Dendritic cell treated with granulocyte-macrophage colony-stimulating factor and Interleukin-4, amounts not matched to agents 40 ng/mL and 50 ng/mL, for 4 days (primary cell): ENCODE data around the gene ZNF225.
"Not testable (repeated sequence)": the region's sequence is repeated elsewhere in the genome, so short reads cannot be mapped to it uniquely, and the experiment has no call there.

ENCODE experiments used
- H3K27ac Mint-ChIP-seq: one replicate; pipeline ENCODE4 v1.8.0; 2022; ENCODE audit warnings: mild to moderate bottlenecking, mixed read lengths
- H3K27me3 Mint-ChIP-seq: one replicate; pipeline ENCODE4 v1.8.0; 2022; ENCODE audit warnings: mild to moderate bottlenecking, mixed read lengths
- H3K36me3 Mint-ChIP-seq: one replicate; pipeline ENCODE4 v1.8.0; 2022; ENCODE audit warnings: low read depth, mixed read lengths
- H3K4me1 Mint-ChIP-seq: one replicate; pipeline ENCODE4 v1.8.0; 2022; ENCODE audit warnings: low read depth, mixed read lengths
- H3K4me3 Mint-ChIP-seq: one replicate; pipeline ENCODE4 v1.8.0; 2022; ENCODE audit warnings: mild to moderate bottlenecking, moderate library complexity, mixed read lengths
- H3K9me3 Mint-ChIP-seq: one replicate; pipeline ENCODE4 v1.8.0; 2022; ENCODE audit warnings: mixed read lengths
- intact Hi-C: fragments of 100-400 bp; cut with micrococcal nuclease; formaldehyde crosslinking; loops from one replicate; pipeline ENCODE4 v1.15.0; 2022

Gene ZNF225

DNA sequence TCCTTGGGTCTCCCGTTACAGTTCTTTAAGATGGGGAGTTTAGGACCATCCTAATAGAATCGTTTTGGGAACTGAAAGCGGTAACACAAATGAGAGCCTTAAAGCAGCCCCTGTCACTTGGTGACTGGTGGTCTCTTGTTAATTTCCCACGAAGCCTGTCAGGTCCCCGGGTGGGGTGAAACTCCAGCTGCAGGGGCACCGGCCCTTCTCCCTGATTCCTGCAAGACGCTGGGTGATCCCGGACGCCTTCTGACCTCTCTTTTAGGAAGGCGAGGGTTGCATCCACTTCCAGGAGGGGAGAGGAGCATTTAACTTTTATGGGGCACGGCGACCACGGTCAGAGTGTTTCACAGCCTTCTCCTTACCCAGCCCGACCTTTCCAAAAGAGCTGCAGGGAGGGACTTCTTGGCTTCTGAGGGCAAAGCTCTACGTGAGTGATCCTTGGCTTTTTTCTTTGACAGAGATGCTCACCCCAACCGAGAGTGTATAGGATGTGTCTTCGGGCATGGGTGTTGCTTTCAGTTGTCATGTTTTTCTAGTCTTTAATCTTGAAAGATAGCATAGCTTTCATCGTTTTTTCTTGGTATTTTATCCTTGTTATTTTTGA lies 688 bp downstream of the ZNF225 start:
- Mint-ChIP-seq H3K9me3 (peaks cover 35% of the 10 kb centered on the region), H3K27me3 (peaks cover 3% of the 10 kb centered on the region), H3K4me1 (peaks cover 22% of the 10 kb centered on the region), H3K4me3 (peak overlapping the region; percentile 95), H3K36me3 (peaks cover 26% of the 10 kb centered on the region), H3K27ac (peak overlapping the region; percentile 95)
- intact Hi-C loops, result loop anchor here (1.0 to 2.0 kb wide), 8 partner anchors 20 to 191 kb away; partner anchors contain the start of genes ZNF155, ZNF224, ZNF230 and ZNF234

DNA sequence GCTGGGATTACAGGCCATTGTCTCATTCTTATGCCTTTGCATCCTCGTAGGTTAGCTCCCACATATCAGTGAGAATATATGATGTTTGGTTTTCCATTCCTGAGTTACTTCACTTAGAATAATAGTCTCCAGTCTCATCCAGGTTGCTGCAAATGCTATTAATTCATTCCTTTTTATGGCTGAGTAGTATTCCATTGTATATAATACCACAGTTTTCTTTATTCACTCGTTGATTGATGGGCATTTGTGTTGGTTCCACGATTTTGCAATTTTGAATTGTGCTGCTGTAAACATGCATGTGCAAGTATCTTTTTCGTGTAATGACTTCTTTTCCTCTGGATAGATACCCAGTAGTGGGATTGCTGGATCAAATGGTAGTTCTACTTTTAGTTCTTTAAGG lies 8.0 kb downstream of the ZNF225 start:
- H3K4me3 Mint-ChIP-seq, H3K27ac Mint-ChIP-seq, H3K4me1 Mint-ChIP-seq, H3K36me3 Mint-ChIP-seq, intact Hi-C loops, H3K27me3 Mint-ChIP-seq: not testable (repeated sequence)
- H3K9me3 Mint-ChIP-seq, result peaks cover 12% of the 10 kb centered on the region

DNA sequence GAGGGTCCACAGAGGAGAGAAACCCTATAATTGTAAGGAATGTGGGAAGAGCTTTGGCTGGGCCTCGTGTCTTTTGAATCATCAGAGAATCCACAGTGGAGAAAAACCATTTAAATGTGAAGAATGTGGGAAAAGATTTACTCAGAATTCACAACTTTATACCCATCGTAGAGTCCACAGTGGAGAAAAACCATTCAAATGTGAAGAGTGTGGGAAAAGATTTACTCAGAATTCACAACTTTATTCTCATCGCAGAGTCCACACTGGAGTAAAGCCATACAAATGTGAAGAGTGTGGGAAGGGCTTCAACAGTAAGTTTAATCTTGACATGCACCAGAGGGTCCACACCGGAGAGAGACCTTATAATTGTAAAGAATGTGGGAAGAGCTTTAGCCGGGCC lies 18.8 kb downstream of the ZNF225 start:
- Mint-ChIP-seq H3K4me3 (no peak overlapping the region), H3K9me3 (peaks cover 17% of the 10 kb centered on the region), H3K27me3 (no peaks in the 10 kb centered on the region), H3K4me1 (no peaks in the 10 kb centered on the region), H3K27ac (no peak overlapping the region), H3K36me3 (no peaks in the 10 kb centered on the region)
- intact Hi-C loops, result no loop called here

DNA sequence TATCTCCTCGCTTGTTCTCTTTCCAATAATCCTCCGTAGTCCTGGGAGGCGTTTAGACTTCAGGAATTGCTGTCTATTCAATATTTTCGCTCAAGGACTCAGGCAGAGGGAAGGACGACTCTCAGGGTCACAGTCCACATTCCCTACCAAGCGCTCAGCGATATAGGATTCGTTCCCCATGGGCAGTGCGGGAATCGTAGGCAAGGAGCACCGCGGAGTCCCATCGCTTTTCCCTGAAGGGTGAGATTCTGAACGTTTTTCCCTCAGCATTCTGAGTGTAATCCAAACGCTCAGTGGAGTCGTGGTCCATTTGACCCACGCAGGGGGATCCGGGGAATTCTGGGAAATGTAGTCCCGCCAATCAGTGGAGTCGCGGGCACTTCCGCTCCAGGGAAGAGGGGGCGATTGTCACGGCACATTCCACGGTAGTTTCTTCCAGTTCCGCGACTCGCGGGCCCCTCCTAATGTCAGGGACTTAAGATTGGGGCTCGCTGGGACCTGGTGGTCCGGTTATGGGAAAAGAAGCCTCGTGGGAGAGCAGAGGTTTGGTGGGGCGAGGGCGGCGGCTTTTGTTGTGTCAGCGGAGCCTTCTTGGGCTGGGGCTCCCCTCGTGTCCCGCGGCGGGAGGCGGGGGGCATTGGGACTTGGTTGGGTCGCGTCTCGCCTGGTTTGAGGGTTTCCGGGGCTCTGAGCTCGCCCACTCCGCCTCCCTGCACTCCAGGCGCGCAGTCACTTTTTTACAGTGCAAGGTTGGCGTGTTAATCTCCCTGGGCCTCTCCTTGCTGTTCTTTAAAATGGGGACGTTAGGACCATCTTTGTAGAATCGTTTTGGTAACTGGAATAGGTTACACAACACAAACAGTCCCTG lies 28.2 kb downstream of the ZNF225 start, which contains the start of gene ZNF234:
ZNF234 (plus strand) TSS at position 364 of the 868 bp plus-strand sequence. CDS start 3,079 bp downstream, outside the sequence.
- Mint-ChIP-seq H3K9me3 (peaks cover 15% of the 10 kb centered on the region), H3K4me3 (peak within 1 kb of the TSS; percentile 98), H3K4me1 (peaks cover 17% of the 10 kb centered on the region), H3K27me3 (peaks cover 3% of the 10 kb centered on the region), H3K27ac (peak within 1 kb of the TSS; percentile 98), H3K36me3 (peaks cover 40% of the 10 kb centered on the region)
- intact Hi-C loops, result loop anchor here (1.0 to 2.0 kb wide), 3 partner anchors 23 to 71 kb away; partner anchors contain the start of genes ZNF225 and ZNF227

- peaks cover 46% of the 10 kb centered on the region for H3K36me3 Mint-ChIP-seq
- H3K9me3 Mint-ChIP-seq, result peaks cover 8% of the 10 kb centered on the region
- peak overlapping the region; percentile 98 for H3K27ac Mint-ChIP-seq
- peaks cover 3% of the 10 kb centered on the region for H3K27me3 Mint-ChIP-seq
- peaks cover 17% of the 10 kb centered on the region for H3K4me1 Mint-ChIP-seq
- intact Hi-C loops, result no loop called here
- peak overlapping the region; percentile 98 for H3K4me3 Mint-ChIP-seq
Measured at GRCh38 chr19:44142059-44142433, 28.8 kb downstream of the ZNF225 start.

DNA sequence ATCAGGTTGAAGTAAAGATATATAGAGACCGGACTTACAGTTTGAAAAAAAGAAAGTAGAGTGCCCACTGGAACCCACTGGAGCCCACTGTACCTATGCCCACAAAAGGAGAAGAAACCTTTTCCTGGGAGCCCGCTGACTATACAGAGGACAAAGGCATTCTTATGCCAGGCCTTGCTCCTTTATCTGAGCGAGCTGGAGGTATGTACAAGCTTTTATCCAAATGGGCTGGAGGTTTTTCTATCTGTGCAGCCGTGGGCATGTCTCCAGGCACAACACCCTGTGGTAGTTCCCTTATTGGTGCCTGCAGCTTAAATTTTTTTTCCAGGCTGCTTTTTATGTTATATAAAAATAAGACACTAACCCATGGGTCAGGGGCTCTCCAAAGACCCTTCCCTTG lies 36.6 kb downstream of the ZNF225 start:
- intact Hi-C loops, result no loop called here
- no peaks in the 10 kb centered on the region for H3K27me3 Mint-ChIP-seq
- no peak overlapping the region for H3K4me3 Mint-ChIP-seq
- peaks cover 37% of the 10 kb centered on the region for H3K9me3 Mint-ChIP-seq
- no peak overlapping the region for H3K27ac Mint-ChIP-seq
- H3K4me1 Mint-ChIP-seq, result no peaks in the 10 kb centered on the region
- peaks cover 99% of the 10 kb centered on the region for H3K36me3 Mint-ChIP-seq

DNA sequence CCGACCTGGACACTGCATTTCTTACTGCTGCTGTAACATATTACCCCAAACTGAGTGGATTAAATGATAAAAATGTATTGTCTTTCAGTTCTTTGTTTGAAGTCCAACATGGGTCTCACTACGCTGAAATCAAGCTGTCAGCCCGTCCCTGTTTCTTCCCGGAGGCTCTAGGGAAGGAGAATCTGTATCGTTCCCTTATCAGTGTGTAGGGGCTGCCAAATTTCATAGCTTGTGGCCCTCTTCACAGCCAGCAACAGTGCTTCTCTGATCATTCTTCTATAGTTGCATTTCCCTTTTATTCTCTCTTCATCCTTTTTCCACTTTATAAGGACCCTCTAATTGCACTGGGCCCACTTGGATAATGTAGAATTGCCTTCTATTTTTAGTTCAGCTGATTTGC lies 38.3 kb downstream of the ZNF225 start:
- Mint-ChIP-seq H3K36me3 (peaks cover 96% of the 10 kb centered on the region), H3K4me3 (no peak overlapping the region), H3K4me1 (no peaks in the 10 kb centered on the region), H3K27me3 (no peaks in the 10 kb centered on the region), H3K9me3 (peaks cover 46% of the 10 kb centered on the region), H3K27ac (no peak overlapping the region)
- intact Hi-C loops, result no loop called here

- intact Hi-C loops, result no loop called here
- Mint-ChIP-seq H3K9me3 (peaks cover 72% of the 10 kb centered on the region), H3K4me1 (no peaks in the 10 kb centered on the region), H3K27me3 (no peaks in the 10 kb centered on the region), H3K4me3 (no peak overlapping the region), H3K27ac (no peak overlapping the region), H3K36me3 (peaks cover 67% of the 10 kb centered on the region)
Measured at GRCh38 chr19:44156475-44156874, 43.3 kb downstream of the ZNF225 start.

DNA sequence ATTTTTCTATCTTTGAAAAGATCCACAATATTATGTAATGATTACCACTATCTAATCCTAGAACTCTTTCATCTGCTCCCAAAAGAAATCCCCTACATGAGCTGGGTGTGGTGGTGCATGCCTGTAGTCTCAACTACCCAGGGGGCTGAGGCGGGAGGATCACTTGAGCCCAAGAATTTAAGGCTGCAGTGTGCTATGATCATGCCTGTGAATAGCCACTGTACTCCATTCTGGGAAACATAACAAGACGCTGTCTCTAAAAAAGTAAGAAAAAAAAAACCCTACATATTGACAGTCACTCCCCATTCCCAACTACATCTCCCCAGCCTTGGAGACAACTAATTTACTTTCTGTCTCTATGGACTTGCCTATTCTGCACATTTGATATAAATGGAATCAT lies 50.6 kb downstream of the ZNF225 start:
- intact Hi-C loops, result loop anchor here (1.0 to 10.0 kb wide), 3 partner anchors 22 to 141 kb away; partner anchors contain the start of genes ZNF225, ZNF234 and ZNF235
- H3K9me3 Mint-ChIP-seq, result peaks cover 57% of the 10 kb centered on the region
- no peaks in the 10 kb centered on the region for H3K27me3 Mint-ChIP-seq

GRCh38 chr19:44164327-44164672 lies 51.1 kb downstream of the ZNF225 start:
- H3K36me3 Mint-ChIP-seq, result peaks cover 50% of the 10 kb centered on the region
- intact Hi-C loops, result loop anchor here (1.0 to 10.0 kb wide), 3 partner anchors 23 to 141 kb away; partner anchors contain the start of genes ZNF225, ZNF234 and ZNF235
- no peaks in the 10 kb centered on the region for H3K27me3 Mint-ChIP-seq
- H3K9me3 Mint-ChIP-seq, result peaks cover 60% of the 10 kb centered on the region
- peak overlapping the region; percentile 94 for H3K4me3 Mint-ChIP-seq
- peak overlapping the region; percentile 98 for H3K27ac Mint-ChIP-seq
- peaks cover 13% of the 10 kb centered on the region for H3K4me1 Mint-ChIP-seq

More for the DNA sequence above, 50.6 kb downstream of the ZNF225 start:
- H3K4me1 Mint-ChIP-seq, result peaks cover 13% of the 10 kb centered on the region
- no peak overlapping the region for H3K4me3 Mint-ChIP-seq
- no peak overlapping the region for H3K27ac Mint-ChIP-seq
- H3K36me3 Mint-ChIP-seq, result peaks cover 45% of the 10 kb centered on the region

- Mint-ChIP-seq H3K27ac (peak within 1 kb of the TSS; percentile 98), H3K4me1 (peaks cover 13% of the 10 kb centered on the region), H3K36me3 (peaks cover 56% of the 10 kb centered on the region), H3K4me3 (peak within 1 kb of the TSS; percentile 94), H3K27me3 (no peaks in the 10 kb centered on the region), H3K9me3 (peaks cover 59% of the 10 kb centered on the region)
- intact Hi-C loops, result loop anchor here (1.0 to 10.0 kb wide), 5 partner anchors 24 to 140 kb away; partner anchors contain the start of genes ZNF224, ZNF225, ZNF234 and ZNF235
Measured at GRCh38 chr19:44164673-44165512, 51.7 kb downstream of the ZNF225 start, which contains the start of gene ZNF226. ZNF226 (plus strand) TSS chr19:44165100; CDS start chr19:44170081, 4,981 bp downstream.

DNA sequence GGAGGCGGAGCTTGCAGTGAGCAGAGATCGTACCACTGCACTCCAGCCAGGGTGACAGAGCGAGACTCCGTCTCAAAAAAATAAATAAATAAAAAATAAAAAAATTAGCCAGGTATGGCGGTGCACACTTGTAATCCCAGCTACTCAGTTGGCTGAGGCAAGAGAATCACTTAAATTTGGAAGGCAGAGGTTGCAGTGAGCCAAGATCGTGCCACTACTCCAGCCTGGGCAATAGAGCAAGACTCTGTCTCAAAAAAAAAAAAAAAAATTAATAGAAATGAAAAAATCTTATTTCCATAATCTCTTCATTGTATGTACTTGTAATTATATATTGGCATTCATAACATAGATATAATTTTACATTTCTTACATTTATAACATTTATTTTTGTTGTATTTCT lies 57.5 kb downstream of the ZNF225 start:
- Mint-ChIP-seq H3K36me3 (peaks cover 97% of the 10 kb centered on the region), H3K4me1 (peaks cover 10% of the 10 kb centered on the region), H3K9me3 (peaks cover 73% of the 10 kb centered on the region)
- H3K27me3 Mint-ChIP-seq, H3K4me3 Mint-ChIP-seq, intact Hi-C loops, H3K27ac Mint-ChIP-seq: not testable (repeated sequence)

DNA sequence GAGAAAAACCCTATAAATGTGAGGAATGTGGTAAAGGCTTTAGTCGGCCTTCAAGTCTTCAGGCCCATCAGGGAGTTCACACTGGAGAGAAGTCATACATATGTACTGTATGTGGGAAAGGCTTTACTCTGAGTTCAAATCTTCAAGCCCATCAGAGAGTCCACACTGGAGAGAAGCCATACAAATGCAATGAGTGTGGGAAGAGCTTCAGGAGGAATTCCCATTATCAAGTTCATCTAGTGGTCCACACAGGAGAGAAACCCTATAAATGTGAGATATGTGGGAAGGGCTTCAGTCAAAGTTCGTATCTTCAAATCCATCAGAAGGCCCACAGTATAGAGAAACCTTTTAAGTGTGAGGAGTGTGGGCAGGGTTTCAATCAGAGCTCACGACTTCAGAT lies 63.4 kb downstream of the ZNF225 start:
- peaks cover 99% of the 10 kb centered on the region for H3K9me3 Mint-ChIP-seq
- intact Hi-C loops, result no loop called here
- H3K36me3 Mint-ChIP-seq, result peaks cover 61% of the 10 kb centered on the region
- no peak overlapping the region for H3K27ac Mint-ChIP-seq
- no peak overlapping the region for H3K4me3 Mint-ChIP-seq
- no peaks in the 10 kb centered on the region for H3K27me3 Mint-ChIP-seq
- no peaks in the 10 kb centered on the region for H3K4me1 Mint-ChIP-seq
